Muscle layer of colon (tissue), 2 donors: ENCODE measurements around the gene DCAF4.

ENCODE experiments used
- H3K27ac ChIP-seq: one replicate; pipeline ENCODE4 v1.7.0; 2013; ENCODE audit warnings: low read depth, mild to moderate bottlenecking, low read length, moderate library complexity
- H3K27me3 ChIP-seq, 2 donors: one replicate each; pipeline ENCODE4 v1.7.0; 2013; ENCODE audit warnings: low read length in 2 of 2, mild to moderate bottlenecking in 2 of 2; ENCODE audit not compliant: insufficient read depth in 2 of 2, control insufficient read depth in 1 of 2
- H3K36me3 ChIP-seq: one replicate; pipeline ENCODE4 v1.7.0; 2013; ENCODE audit warnings: mild to moderate bottlenecking, low read length; ENCODE audit not compliant: insufficient read depth
- H3K4me1 ChIP-seq: one replicate; pipeline ENCODE4 v1.7.0; 2013; ENCODE audit warnings: mild to moderate bottlenecking, low read length; ENCODE audit not compliant: insufficient read depth
- H3K4me3 ChIP-seq, 2 donors: one replicate each; pipeline ENCODE4 v1.7.0; 2013; ENCODE audit warnings: low read length in 2 of 2, low read depth in 1 of 2, mild to moderate bottlenecking in 1 of 2, moderate library complexity in 1 of 2
- H3K9ac ChIP-seq: one replicate; pipeline ENCODE4 v1.7.0; 2013; ENCODE audit warnings: low read length
- H3K9me3 ChIP-seq: one replicate; pipeline ENCODE4 v1.7.0; 2013; ENCODE audit warnings: mild to moderate bottlenecking, low read length
- donor health status: abdominal sarcoma.
- donor health status: Adenocarcinoma of cecum.

Gene DCAF4

GRCh38 chr14:72887514-72887913, 38.8 kb upstream of the DCAF4 start:
- Histone ChIP-seq H3K4me3 (no peak overlapping the region), H3K9ac (no peak overlapping the region), H3K27me3 (peaks cover 9 to 21% of the 10 kb centered on the region in 2 donors), H3K27ac (no peak overlapping the region), H3K36me3 (no peaks in the 10 kb centered on the region), H3K9me3 (no peaks in the 10 kb centered on the region), H3K4me1 (peaks cover 11% of the 10 kb centered on the region)

DNA sequence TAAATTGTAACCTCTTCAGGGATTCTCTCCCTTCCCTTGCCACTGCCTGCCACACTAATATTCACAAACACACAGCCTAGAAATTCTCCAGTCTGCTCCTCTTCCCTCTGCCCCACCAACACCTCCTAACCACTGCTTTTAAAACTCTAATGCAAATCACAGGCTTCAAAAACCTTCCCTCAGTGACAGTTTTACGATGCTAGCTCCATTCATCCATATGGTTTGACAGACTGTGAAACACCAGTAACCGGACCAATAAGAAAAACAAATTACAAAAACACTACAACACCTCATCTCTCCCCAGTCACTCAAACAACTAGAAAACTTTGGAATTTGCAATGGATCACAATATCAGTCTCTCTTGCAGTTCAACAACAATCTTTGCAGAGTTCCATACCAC, 38.1 kb upstream of the DCAF4 start:
- H3K9me3 ChIP-seq, result no peaks in the 10 kb centered on the region
- no peaks in the 10 kb centered on the region for H3K36me3 ChIP-seq
- H3K4me3 ChIP-seq, result no peak overlapping the region
- peaks cover 9 to 23% of the 10 kb centered on the region in 2 donors for H3K27me3 ChIP-seq
- H3K27ac ChIP-seq, result no peak overlapping the region
- no peak overlapping the region for H3K9ac ChIP-seq
- peaks cover 12% of the 10 kb centered on the region for H3K4me1 ChIP-seq

GRCh38 chr14:72888636-72889201, 37.5 kb upstream of the DCAF4 start:
- Histone ChIP-seq H3K9me3 (no peaks in the 10 kb centered on the region), H3K36me3 (no peaks in the 10 kb centered on the region), H3K27ac (no peak overlapping the region), H3K4me1 (peaks cover 12% of the 10 kb centered on the region), H3K27me3 (peaks cover 9 to 23% of the 10 kb centered on the region in 2 donors), H3K9ac (no peak overlapping the region), H3K4me3 (no peak overlapping the region)

GRCh38 chr14:72889366-72889765, 36.9 kb upstream of the DCAF4 start:
- H3K9ac ChIP-seq, result no peak overlapping the region
- no peaks in the 10 kb centered on the region for H3K36me3 ChIP-seq
- no peak overlapping the region for H3K27ac ChIP-seq
- no peaks in the 10 kb centered on the region for H3K9me3 ChIP-seq
- peaks cover 9 to 23% of the 10 kb centered on the region in 2 donors for H3K27me3 ChIP-seq
- H3K4me1 ChIP-seq, result peaks cover 12% of the 10 kb centered on the region
- H3K4me3 ChIP-seq, result no peak overlapping the region

GRCh38 chr14:72891666-72892102, 34.6 kb upstream of the DCAF4 start:
- H3K27ac ChIP-seq, result no peak overlapping the region
- H3K9ac ChIP-seq, result no peak overlapping the region
- H3K4me3 ChIP-seq, result peak overlapping the region; percentile 64 to 71
- H3K27me3 ChIP-seq, result peaks cover 18 to 23% of the 10 kb centered on the region in 2 donors
- H3K36me3 ChIP-seq, result no peaks in the 10 kb centered on the region
- no peaks in the 10 kb centered on the region for H3K9me3 ChIP-seq
- peaks cover 21% of the 10 kb centered on the region for H3K4me1 ChIP-seq

GRCh38 chr14:72892103-72892878, 34.0 kb upstream of the DCAF4 start:
- Histone ChIP-seq H3K27me3 (peaks cover 18 to 23% of the 10 kb centered on the region in 2 donors), H3K9ac (peak overlapping the region; percentile 44), H3K9me3 (no peaks in the 10 kb centered on the region), H3K4me1 (peaks cover 21% of the 10 kb centered on the region), H3K4me3 (peak overlapping the region; percentile 64 to 71), H3K27ac (no peak overlapping the region), H3K36me3 (no peaks in the 10 kb centered on the region)

DNA sequence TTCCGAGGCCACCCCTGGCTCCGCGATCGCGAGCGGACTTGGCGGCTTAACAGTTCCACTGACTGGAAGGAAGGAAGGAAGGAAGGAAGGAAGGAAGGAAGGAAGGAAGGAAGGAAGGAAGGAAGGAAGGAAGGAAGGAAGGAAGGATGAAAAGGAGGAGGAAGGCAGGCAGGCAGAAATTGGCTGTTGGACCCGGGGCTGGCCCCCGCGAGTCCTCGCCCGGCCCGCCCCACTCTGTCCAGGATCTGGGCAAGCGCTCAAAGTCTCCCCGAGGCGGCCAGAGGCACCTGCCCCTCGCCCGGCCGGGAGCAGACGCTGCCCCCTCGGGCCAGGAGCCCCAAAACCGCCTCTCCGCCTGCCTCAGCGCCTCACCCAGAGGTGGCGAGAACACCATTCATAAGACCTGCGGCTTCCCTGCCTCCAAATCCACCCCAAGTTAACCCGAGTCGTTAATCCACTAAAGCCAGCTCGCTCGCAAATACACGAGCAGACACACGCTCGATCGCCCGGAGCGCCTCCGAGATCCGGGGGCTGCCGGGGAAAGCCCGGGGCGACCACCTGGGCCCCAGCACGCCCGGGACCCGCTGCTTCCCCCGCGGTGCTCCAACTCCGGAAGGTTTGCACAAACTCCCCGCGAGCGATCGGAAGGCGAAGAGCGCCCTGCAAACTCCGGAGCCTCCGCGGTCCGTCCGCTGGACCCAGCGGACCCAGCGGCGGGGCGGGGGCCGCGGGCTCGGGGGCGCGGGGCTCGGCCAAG, 33.2 kb upstream of the DCAF4 start:
- peaks cover 21% of the 10 kb centered on the region for H3K4me1 ChIP-seq
- peaks cover 18 to 23% of the 10 kb centered on the region in 2 donors for H3K27me3 ChIP-seq
- H3K4me3 ChIP-seq, result peak overlapping the region; percentile 64 to 71
- no peaks in the 10 kb centered on the region for H3K36me3 ChIP-seq
- no peak overlapping the region for H3K27ac ChIP-seq
- H3K9me3 ChIP-seq, result no peaks in the 10 kb centered on the region
- peak overlapping the region; percentile 44 for H3K9ac ChIP-seq

GRCh38 chr14:72893636-72894322, 32.5 kb upstream of the DCAF4 start, which contains the start of gene DPF3:
DPF3 (minus strand) TSS chr14:72894101; CDS start chr14:72894088, 13 bp downstream.
- Histone ChIP-seq H3K36me3 (no peaks in the 10 kb centered on the region), H3K9me3 (no peaks in the 10 kb centered on the region), H3K4me1 (peaks cover 21% of the 10 kb centered on the region), H3K27me3 (peaks cover 18 to 23% of the 10 kb centered on the region in 2 donors), H3K27ac (peak within 1 kb of the TSS; percentile 91), H3K4me3 (peak within 1 kb of the TSS; percentile 64 to 71), H3K9ac (peak within 1 kb of the TSS; percentile 17)

- Histone ChIP-seq H3K9ac (peak overlapping the region; percentile 17), H3K36me3 (no peaks in the 10 kb centered on the region), H3K4me3 (peak overlapping the region; percentile 52 to 64), H3K27ac (peak overlapping the region; percentile 29), H3K27me3 (peaks cover 18 to 23% of the 10 kb centered on the region in 2 donors), H3K4me1 (peaks cover 21% of the 10 kb centered on the region), H3K9me3 (no peaks in the 10 kb centered on the region)
Measured at GRCh38 chr14:72894323-72894622, 32.0 kb upstream of the DCAF4 start.

GRCh38 chr14:72894623-72895378, 31.5 kb upstream of the DCAF4 start:
- Histone ChIP-seq H3K4me1 (peaks cover 21% of the 10 kb centered on the region), H3K27me3 (peaks cover 18 to 23% of the 10 kb centered on the region in 2 donors), H3K9ac (peak overlapping the region; percentile 17), H3K27ac (peak overlapping the region; percentile 48), H3K9me3 (no peaks in the 10 kb centered on the region), H3K4me3 (peak overlapping the region; percentile 52 to 64), H3K36me3 (no peaks in the 10 kb centered on the region)
